Measurements from ENCODE around the gene NXPH1. TPM values are rescaled to one million over a fixed set of nuclear protein-coding genes. Genes with fewer than 3 reads are reported as not detected.
A peak's percentile ranks its signal among the peaks of the same experiment; 100 is the strongest.
"Not testable (repeated sequence)": the region's sequence is repeated elsewhere in the genome, so short reads cannot be mapped to it uniquely, and the experiment has no call there.

The NXPH1 gene
- total RNA-seq, 1 experiment from 2014 or later: not detected

GRCh38 chr7:8629504-8629903 is 196.1 kb downstream of the NXPH1 start:
- in situ Hi-C loops (cut with HindIII; ENCODE audit: low sequenced_read_pairs): no loop called here

GRCh38 chr7:8637322-8637721 is 203.9 kb downstream of the NXPH1 start:
- DNase-seq (ENCODE audit: low spot score): peak; percentile 84
- in situ Hi-C loops (cut with HindIII; ENCODE audit: low sequenced_read_pairs): no loop called here

More at GRCh38 chr7:8629504-8629903, 196.1 kb downstream of the NXPH1 start:
- no peak for DNase-seq (ENCODE audit: low spot score)

GRCh38 chr7:8638076-8638475 is 204.7 kb downstream of the NXPH1 start:
- peak; percentile 98 for DNase-seq (ENCODE audit: low spot score)
- in situ Hi-C loops (cut with HindIII; ENCODE audit: low sequenced_read_pairs): no loop called here

- DNase-seq (ENCODE audit: low spot score): no peak
- in situ Hi-C loops (cut with HindIII; ENCODE audit: low sequenced_read_pairs): no loop called here
These were observed 206.3 kb downstream of the NXPH1 start for GRCh38 chr7:8639668-8640067.

GRCh38 chr7:8640671-8641070 is 207.3 kb downstream of the NXPH1 start:
- DNase-seq (ENCODE audit: low spot score): no peak
- in situ Hi-C loops (cut with HindIII; ENCODE audit: low sequenced_read_pairs): no loop called here

- no peak for DNase-seq (ENCODE audit: low spot score)
- in situ Hi-C loops (cut with HindIII; ENCODE audit: low sequenced_read_pairs): no loop called here
These were observed 235.5 kb downstream of the NXPH1 start for GRCh38 chr7:8668627-8669500.

GRCh38 chr7:8669501-8669851 is 236.1 kb downstream of the NXPH1 start:
- in situ Hi-C loops (cut with HindIII; ENCODE audit: low sequenced_read_pairs): no loop called here

GRCh38 chr7:8684426-8684825 is 251.0 kb downstream of the NXPH1 start:
- in situ Hi-C loops (cut with HindIII; ENCODE audit: low sequenced_read_pairs): no loop called here
- no peak for DNase-seq (ENCODE audit: low spot score)

More at GRCh38 chr7:8669501-8669851, 236.1 kb downstream of the NXPH1 start:
- no peak for DNase-seq (ENCODE audit: low spot score)

GRCh38 chr7:8699875-8700624 is 266.6 kb downstream of the NXPH1 start:
- in situ Hi-C loops (cut with HindIII; ENCODE audit: low sequenced_read_pairs): no loop called here
- no peak for DNase-seq (ENCODE audit: low spot score)

GRCh38 chr7:8702807-8703206 is 269.4 kb downstream of the NXPH1 start:
- no peak for DNase-seq (ENCODE audit: low spot score)
- in situ Hi-C loops (cut with HindIII; ENCODE audit: low sequenced_read_pairs): no loop called here

- in situ Hi-C loops (cut with HindIII; ENCODE audit: low sequenced_read_pairs): no loop called here
- no peak for DNase-seq (ENCODE audit: low spot score)
These were observed 276.7 kb downstream of the NXPH1 start for GRCh38 chr7:8710124-8710523.

GRCh38 chr7:8714791-8715190 is 281.4 kb downstream of the NXPH1 start:
- in situ Hi-C loops (cut with HindIII; ENCODE audit: low sequenced_read_pairs): no loop called here
- no peak for DNase-seq (ENCODE audit: low spot score)

- peak; percentile 27 for DNase-seq (ENCODE audit: low spot score)
- in situ Hi-C loops (cut with HindIII; ENCODE audit: low sequenced_read_pairs): no loop called here
These were observed 285.7 kb downstream of the NXPH1 start for GRCh38 chr7:8719102-8719501.

GRCh38 chr7:8724080-8724718 is 290.8 kb downstream of the NXPH1 start:
- in situ Hi-C loops (cut with HindIII; ENCODE audit: low sequenced_read_pairs): no loop called here
- peak; percentile 46 for DNase-seq (ENCODE audit: low spot score)

GRCh38 chr7:8731756-8732155 is 298.3 kb downstream of the NXPH1 start:
- in situ Hi-C loops (cut with HindIII; ENCODE audit: low sequenced_read_pairs): not testable (repeated sequence)

GRCh38 chr7:8739837-8740236 is 306.4 kb downstream of the NXPH1 start:
- in situ Hi-C loops (cut with HindIII; ENCODE audit: low sequenced_read_pairs): no loop called here
- DNase-seq (ENCODE audit: low spot score): no peak

More at GRCh38 chr7:8731756-8732155, 298.3 kb downstream of the NXPH1 start:
- not testable (repeated sequence) for DNase-seq (ENCODE audit: low spot score)

- in situ Hi-C loops (cut with HindIII; ENCODE audit: low sequenced_read_pairs): no loop called here
- DNase-seq (ENCODE audit: low spot score): no peak
These were observed 309.4 kb downstream of the NXPH1 start for GRCh38 chr7:8742837-8743236.

GRCh38 chr7:8747338-8747737 is 313.9 kb downstream of the NXPH1 start:
- in situ Hi-C loops (cut with HindIII; ENCODE audit: low sequenced_read_pairs): no loop called here

GRCh38 chr7:8751557-8752231 is 318.3 kb downstream of the NXPH1 start:
- in situ Hi-C loops (cut with HindIII; ENCODE audit: low sequenced_read_pairs): no loop called here
- no peak for DNase-seq (ENCODE audit: low spot score)

More at GRCh38 chr7:8747338-8747737, 313.9 kb downstream of the NXPH1 start:
- no peak for DNase-seq (ENCODE audit: low spot score)

Measured in G401 (cell line).